Rectal smooth muscle tissue (tissue), 1 donor: Measurements from ENCODE around the gene SAMD8.
A peak's percentile ranks its signal among the peaks of the same experiment; 100 is the strongest.

ENCODE experiments used
- H3K27ac ChIP-seq: one replicate; pipeline ENCODE4 v1.7.0; 2013; ENCODE audit warnings: low read depth, low read length, inconsistent platforms
- H3K27me3 ChIP-seq: one replicate; pipeline ENCODE4 v1.7.0; 2013; ENCODE audit warnings: low read length; ENCODE audit not compliant: control insufficient read depth, insufficient read depth
- H3K36me3 ChIP-seq: one replicate; pipeline ENCODE4 v1.7.0; 2013; ENCODE audit warnings: low read length; ENCODE audit not compliant: control insufficient read depth, insufficient read depth
- H3K4me1 ChIP-seq: one replicate; pipeline ENCODE4 v1.7.0; 2013; ENCODE audit warnings: low read length; ENCODE audit not compliant: control insufficient read depth, insufficient read depth
- H3K4me3 ChIP-seq: one replicate; pipeline ENCODE4 v1.7.0; 2013; ENCODE audit warnings: low read length
- H3K9ac ChIP-seq: one replicate; pipeline ENCODE4 v1.7.0; 2013; ENCODE audit warnings: low read length

Gene SAMD8

GRCh38 chr10:75094465-75094864 is 17.0 kb upstream of the SAMD8 start:
- Histone ChIP-seq H3K27ac (no peak overlapping the region), H3K4me1 (no peaks in the 10 kb centered on the region), H3K36me3 (no peaks in the 10 kb centered on the region), H3K9ac (no peak overlapping the region), H3K4me3 (no peak overlapping the region), H3K27me3 (no peaks in the 10 kb centered on the region)

- Histone ChIP-seq H3K27ac (no peak overlapping the region), H3K4me1 (no peaks in the 10 kb centered on the region), H3K4me3 (no peak overlapping the region), H3K27me3 (no peaks in the 10 kb centered on the region), H3K9ac (no peak overlapping the region), H3K36me3 (no peaks in the 10 kb centered on the region)
These were observed 15.8 kb upstream of the SAMD8 start for GRCh38 chr10:75095631-75096030.

- H3K4me3 ChIP-seq, result no peak overlapping the region
- no peak overlapping the region for H3K9ac ChIP-seq
- no peaks in the 10 kb centered on the region for H3K27me3 ChIP-seq
- H3K4me1 ChIP-seq, result no peaks in the 10 kb centered on the region
- H3K36me3 ChIP-seq, result no peaks in the 10 kb centered on the region
- no peak overlapping the region for H3K27ac ChIP-seq
These were observed 14.7 kb upstream of the SAMD8 start for GRCh38 chr10:75096749-75097148.

- no peaks in the 10 kb centered on the region for H3K27me3 ChIP-seq
- no peaks in the 10 kb centered on the region for H3K36me3 ChIP-seq
- H3K9ac ChIP-seq, result no peak overlapping the region
- H3K27ac ChIP-seq, result no peak overlapping the region
- H3K4me3 ChIP-seq, result no peak overlapping the region
- no peaks in the 10 kb centered on the region for H3K4me1 ChIP-seq
These were observed 13.7 kb upstream of the SAMD8 start for GRCh38 chr10:75097666-75098285.

- Histone ChIP-seq H3K4me1 (no peaks in the 10 kb centered on the region), H3K4me3 (no peak overlapping the region), H3K9ac (no peak overlapping the region), H3K27me3 (no peaks in the 10 kb centered on the region), H3K36me3 (no peaks in the 10 kb centered on the region), H3K27ac (no peak overlapping the region)
These were observed 12.4 kb upstream of the SAMD8 start for GRCh38 chr10:75098902-75099673.

GRCh38 chr10:75099952-75100763 is 11.3 kb upstream of the SAMD8 start:
- Histone ChIP-seq H3K27ac (no peak overlapping the region), H3K4me1 (no peaks in the 10 kb centered on the region), H3K36me3 (no peaks in the 10 kb centered on the region), H3K27me3 (no peaks in the 10 kb centered on the region), H3K4me3 (peak overlapping the region; percentile 10), H3K9ac (no peak overlapping the region)

- Histone ChIP-seq H3K27me3 (no peaks in the 10 kb centered on the region), H3K4me1 (no peaks in the 10 kb centered on the region), H3K4me3 (no peak overlapping the region), H3K27ac (no peak overlapping the region), H3K9ac (no peak overlapping the region), H3K36me3 (no peaks in the 10 kb centered on the region)
These were observed 10.6 kb upstream of the SAMD8 start for GRCh38 chr10:75100764-75101291.

GRCh38 chr10:75101416-75102251 is 9.8 kb upstream of the SAMD8 start:
- Histone ChIP-seq H3K27me3 (no peaks in the 10 kb centered on the region), H3K4me3 (no peak overlapping the region), H3K36me3 (no peaks in the 10 kb centered on the region), H3K4me1 (no peaks in the 10 kb centered on the region), H3K9ac (no peak overlapping the region), H3K27ac (no peak overlapping the region)

- no peak overlapping the region for H3K9ac ChIP-seq
- no peak overlapping the region for H3K4me3 ChIP-seq
- H3K36me3 ChIP-seq, result no peaks in the 10 kb centered on the region
- no peaks in the 10 kb centered on the region for H3K4me1 ChIP-seq
- H3K27ac ChIP-seq, result no peak overlapping the region
- no peaks in the 10 kb centered on the region for H3K27me3 ChIP-seq
These were observed 8.4 kb upstream of the SAMD8 start for GRCh38 chr10:75102830-75103673.

GRCh38 chr10:75103881-75104686 is 7.4 kb upstream of the SAMD8 start:
- no peaks in the 10 kb centered on the region for H3K27me3 ChIP-seq
- no peak overlapping the region for H3K9ac ChIP-seq
- H3K4me1 ChIP-seq, result no peaks in the 10 kb centered on the region
- H3K27ac ChIP-seq, result no peak overlapping the region
- H3K4me3 ChIP-seq, result no peak overlapping the region
- H3K36me3 ChIP-seq, result no peaks in the 10 kb centered on the region

GRCh38 chr10:75104842-75105241 is 6.6 kb upstream of the SAMD8 start:
- Histone ChIP-seq H3K9ac (no peak overlapping the region), H3K4me1 (no peaks in the 10 kb centered on the region), H3K36me3 (no peaks in the 10 kb centered on the region), H3K27ac (no peak overlapping the region), H3K4me3 (no peak overlapping the region), H3K27me3 (no peaks in the 10 kb centered on the region)
